Suprapubic skin (tissue), 4 donors: ENCODE measurements around the gene ZSWIM6. TPM values are rescaled to one million over a fixed set of nuclear protein-coding genes. Genes with fewer than 3 reads are reported as not detected.

ENCODE experiments used
- DNase-seq, 2 donors: peaks; one replicate each; pipeline ENCODE4 v3.0.0-alpha.2; 2019; ENCODE audit warnings: low spot score in 2 of 2
- H3K27ac ChIP-seq: fragments of 200-600 bp; sonication (generic); one replicate; pipeline ENCODE4 v1.5.1; 2019
- H3K27me3 ChIP-seq: fragments of 200-600 bp; sonication (generic); one replicate; pipeline ENCODE4 v1.5.1; 2019
- H3K36me3 ChIP-seq: fragments of 200-600 bp; sonication (generic); one replicate; pipeline ENCODE4 v1.5.1; 2019
- H3K4me1 ChIP-seq: fragments of 200-600 bp; sonication (generic); one replicate; pipeline ENCODE4 v1.5.1; 2019
- H3K4me3 ChIP-seq: fragments of 200-600 bp; sonication (generic); one replicate; pipeline ENCODE4 v1.5.1; 2019; ENCODE audit warnings: mild to moderate bottlenecking
- H3K9me3 ChIP-seq: fragments of 200-600 bp; sonication (generic); one replicate; pipeline ENCODE4 v1.5.1; 2019
- CTCF ChIP-seq, 2 donors: fragments of 200-600 bp in 1 of 2; fragments of 450-650 bp in 1 of 2; sonication (generic) in 1 of 2; IDR thresholded peaks; one replicate each; pipeline ENCODE4 v1.5.1; 2016 to 2019; ENCODE audit warnings: antibody characterized with exemption in 2 of 2, mild to moderate bottlenecking in 1 of 2, moderate library complexity in 1 of 2
- EP300 ChIP-seq: sonication (generic); formaldehyde crosslinking; IDR thresholded peaks from one replicate; pipeline ENCODE4 v1.6.1; 2017; ENCODE audit warnings: antibody characterized with exemption
- POLR2A ChIP-seq, 2 donors: fragments of 450-650 bp; IDR thresholded peaks; one replicate each; pipeline ENCODE4 v1.6.1; 2017; ENCODE audit warnings: antibody characterized with exemption in 2 of 2, mild to moderate bottlenecking in 2 of 2, moderate library complexity in 2 of 2
- POLR2AphosphoS5 ChIP-seq, 3 donors: sonication (generic); formaldehyde crosslinking; IDR thresholded peaks; one replicate each; pipeline ENCODE4 v1.6.1; 2017; ENCODE audit warnings: antibody characterized with exemption in 3 of 3
- WGBS: methylation state at CpG from one replicate; pipeline ENCODE4 v1.1.5; 2018; 5-methylcytosine and 5-hydroxymethylcytosine counted together
- total RNA-seq, 4 donors: library from RNA; depleted of rRNA; stranded (reverse); fragments of >200 nt; gene quantifications; one replicate each; pipeline ENCODE4 v1.1.0, GENCODE V29; 2016

The ZSWIM6 gene
- total RNA-seq, 4 donors from 2014 or later, result 7.3 to 12.2 (median 8.2) TPM

- no peaks in the 10 kb centered on the region for H3K9me3 ChIP-seq
- H3K4me3 ChIP-seq, result no peak overlapping the region
- 58% methylated on average over 6 of the region's 6 CpGs for WGBS
- H3K27me3 ChIP-seq, result no peaks in the 10 kb centered on the region
- H3K36me3 ChIP-seq, result no peaks in the 10 kb centered on the region
- no peak for DNase-seq
- H3K27ac ChIP-seq, result no peak overlapping the region
- H3K4me1 ChIP-seq, result peaks cover 8% of the 10 kb centered on the region
- TF ChIP-seq POLR2A (IDR thresholded peaks at IDR 0.05) (no peak), EP300 (no peak), POLR2AphosphoS5 (IDR thresholded peaks at IDR 0.05) (no peak), CTCF (IDR thresholded peaks at IDR 0.05) (no peak)
Observed at GRCh38 chr5:61431923-61432620, 100.0 kb downstream of the ZSWIM6 start.

- 68% methylated on average over 2 of the region's 2 CpGs for WGBS
- H3K4me1 ChIP-seq, result peaks cover 10% of the 10 kb centered on the region
- H3K4me3 ChIP-seq, result no peak overlapping the region
- TF ChIP-seq EP300 (no peak), POLR2A (IDR thresholded peaks at IDR 0.05) (no peak), CTCF (IDR thresholded peaks at IDR 0.05) (no peak), POLR2AphosphoS5 (IDR thresholded peaks at IDR 0.05) (no peak)
- no peak for DNase-seq
- H3K27ac ChIP-seq, result no peak overlapping the region
- no peaks in the 10 kb centered on the region for H3K27me3 ChIP-seq
- no peaks in the 10 kb centered on the region for H3K9me3 ChIP-seq
- H3K36me3 ChIP-seq, result no peaks in the 10 kb centered on the region
Observed at GRCh38 chr5:61435368-61435767, 103.3 kb downstream of the ZSWIM6 start.

GRCh38 chr5:61438298-61438970 lies 106.4 kb downstream of the ZSWIM6 start:
- H3K36me3 ChIP-seq, result no peaks in the 10 kb centered on the region
- H3K27ac ChIP-seq, result no peak overlapping the region
- H3K27me3 ChIP-seq, result no peaks in the 10 kb centered on the region
- no peak for DNase-seq
- 70% methylated on average over 3 of the region's 3 CpGs for WGBS
- TF ChIP-seq POLR2A (IDR thresholded peaks at IDR 0.05) (no peak), EP300 (no peak), CTCF (IDR thresholded peaks at IDR 0.05) (no peak), POLR2AphosphoS5 (IDR thresholded peaks at IDR 0.05) (no peak)
- peaks cover 10% of the 10 kb centered on the region for H3K9me3 ChIP-seq
- H3K4me1 ChIP-seq, result peaks cover 6% of the 10 kb centered on the region
- no peak overlapping the region for H3K4me3 ChIP-seq

GRCh38 chr5:61440086-61440485 lies 108.0 kb downstream of the ZSWIM6 start:
- TF ChIP-seq POLR2A (IDR thresholded peaks at IDR 0.05) (no peak), CTCF (IDR thresholded peaks at IDR 0.05) (no peak), EP300 (no peak), POLR2AphosphoS5 (IDR thresholded peaks at IDR 0.05) (no peak)
- peaks cover 10% of the 10 kb centered on the region for H3K9me3 ChIP-seq
- peaks cover 6% of the 10 kb centered on the region for H3K4me1 ChIP-seq
- no peaks in the 10 kb centered on the region for H3K36me3 ChIP-seq
- H3K27ac ChIP-seq, result no peak overlapping the region
- WGBS, result 59% methylated on average over 3 of the region's 3 CpGs
- no peak for DNase-seq
- no peaks in the 10 kb centered on the region for H3K27me3 ChIP-seq
- H3K4me3 ChIP-seq, result no peak overlapping the region

- Histone ChIP-seq H3K9me3 (peaks cover 10% of the 10 kb centered on the region), H3K4me1 (peaks cover 6% of the 10 kb centered on the region), H3K27ac (no peak overlapping the region), H3K4me3 (no peak overlapping the region), H3K27me3 (no peaks in the 10 kb centered on the region), H3K36me3 (no peaks in the 10 kb centered on the region)
- WGBS, result 66% methylated on average over 3 of the region's 3 CpGs
- DNase-seq, result no peak
- TF ChIP-seq EP300, result no peak
- TF ChIP-seq POLR2A (IDR thresholded peaks at IDR 0.05), result no peak
- no peak for TF ChIP-seq POLR2AphosphoS5 (IDR thresholded peaks at IDR 0.05)
- no peak for TF ChIP-seq CTCF (IDR thresholded peaks at IDR 0.05)
Observed at GRCh38 chr5:61440596-61440995, 108.5 kb downstream of the ZSWIM6 start.
